Activated CD8-positive, alpha-beta memory T cell treated with anti-CD3 and anti-CD28 coated beads for 36 hours (primary cell): Measurements from ENCODE around the gene BEND5. TPM values are rescaled to one million over a fixed set of nuclear protein-coding genes. Genes with fewer than 3 reads are reported as not detected.

Experiments
- CTCF ChIA-PET: fragments of 350-600 bp; sonication (Branson Sonifier 250); formaldehyde crosslinking; loops from one replicate; lab custom pipeline; 2021; ENCODE audit warnings: antibody characterized with exemption; lab: Charles Lee
- POLR2A ChIA-PET: fragments of 350-600 bp; sonication (Branson Sonifier 250); formaldehyde crosslinking; loops from one replicate; lab custom pipeline; 2021; ENCODE audit warnings: antibody characterized with exemption; lab: Charles Lee
- total RNA-seq, 2 experiments: library from RNA; stranded (reverse); gene quantifications; one replicate each; pipeline ENCODE4 v1.2.3, GENCODE V29; 2021

Gene BEND5
- total RNA-seq, 2 experiments from 2014 or later, result 5.0 to 7.2 TPM

DNA sequence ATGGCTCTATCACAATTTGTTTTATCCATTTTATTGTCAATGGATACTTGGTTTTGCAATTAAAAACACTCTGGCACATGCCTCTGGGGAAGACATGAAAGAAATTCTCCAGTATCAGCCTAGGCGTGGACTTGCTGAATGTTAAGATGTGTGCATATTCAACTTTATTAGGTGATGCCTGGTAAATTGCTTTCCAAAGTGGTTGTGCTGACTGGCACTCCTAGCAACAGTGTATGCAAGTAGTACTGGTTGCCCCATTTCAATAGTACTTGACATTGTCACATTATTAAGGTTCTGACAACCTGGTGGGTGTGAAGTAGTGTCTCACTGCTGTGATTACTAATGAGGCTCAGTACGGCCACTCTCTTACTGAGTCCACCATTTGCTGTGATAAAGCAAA lies 48.1 kb downstream of the BEND5 start:
- ChIA-PET POLR2A (no interaction called here), CTCF (no interaction called here)

- ChIA-PET CTCF (no interaction called here), POLR2A (no interaction called here)
These were observed 50.0 kb downstream of the BEND5 start for GRCh38 chr1:48726557-48727215.

- ChIA-PET CTCF (no interaction called here), POLR2A (no interaction called here)
These were observed 50.6 kb downstream of the BEND5 start for GRCh38 chr1:48726139-48726538.

- CTCF ChIA-PET, result no interaction called here
These were observed 51.2 kb downstream of the BEND5 start for GRCh38 chr1:48725341-48726046.

DNA sequence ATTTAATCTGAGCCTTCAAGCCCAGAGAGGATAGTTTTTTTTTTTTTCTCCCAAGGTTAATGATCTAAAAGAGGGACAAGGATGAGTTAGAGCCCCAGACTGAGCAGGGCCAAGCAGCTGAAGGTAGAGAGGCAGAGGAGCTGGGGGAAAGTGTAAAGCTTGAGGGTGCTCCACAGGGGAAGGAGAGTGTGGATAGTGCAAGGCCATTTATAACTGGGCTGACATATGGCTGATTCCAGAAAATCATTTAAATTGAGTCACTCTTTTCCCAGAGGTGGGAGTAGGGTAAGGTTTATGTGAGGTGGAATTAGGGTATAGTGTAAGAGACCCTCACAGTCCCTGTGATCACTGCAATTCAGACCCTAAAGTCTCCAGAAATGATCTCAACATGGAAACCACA lies 55.8 kb downstream of the BEND5 start:
- ChIA-PET POLR2A (no interaction called here), CTCF (no interaction called here)

More at GRCh38 chr1:48725341-48726046, 51.2 kb downstream of the BEND5 start:
- POLR2A ChIA-PET, result no interaction called here

DNA sequence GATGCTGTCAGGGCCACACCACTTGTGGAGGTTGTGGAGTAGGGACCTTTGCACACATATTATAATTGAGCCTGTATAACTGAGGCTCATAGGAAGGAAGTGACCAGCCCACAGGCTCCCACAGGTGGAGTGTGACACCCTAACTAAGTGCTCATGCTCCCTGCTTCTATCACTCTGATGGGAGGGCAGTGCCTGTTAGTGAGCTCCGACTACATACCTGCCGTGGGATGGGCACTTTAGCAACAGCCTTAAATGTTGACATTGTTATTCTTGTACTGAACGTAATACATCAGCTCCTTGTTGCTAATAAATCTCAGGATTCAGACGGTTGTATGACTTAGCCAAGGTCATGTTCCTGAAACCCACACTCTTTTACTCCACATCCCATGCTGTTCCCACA lies 58.0 kb downstream of the BEND5 start:
- POLR2A ChIA-PET, result no interaction called here
- CTCF ChIA-PET, result no interaction called here

- POLR2A ChIA-PET, result no interaction called here
These were observed 58.5 kb downstream of the BEND5 start for GRCh38 chr1:48718116-48718630.

DNA sequence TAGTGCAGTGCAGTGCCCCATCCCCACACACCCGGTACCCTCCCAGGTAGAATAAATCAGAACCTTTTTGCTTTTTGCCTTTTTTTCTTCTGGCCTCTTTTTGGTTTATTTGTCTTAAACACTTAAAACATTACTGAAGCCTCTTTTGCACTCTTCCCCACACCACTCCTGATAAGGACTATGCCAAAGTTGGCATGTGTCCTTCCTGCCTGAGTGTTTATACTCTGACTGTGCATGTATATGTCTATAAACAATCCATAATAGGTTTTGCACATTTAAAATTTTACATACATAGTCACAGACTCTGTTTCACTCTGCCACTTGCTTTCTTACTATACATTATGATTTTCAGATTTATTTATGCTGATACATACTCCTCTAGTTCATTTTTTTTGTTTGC lies 59.6 kb downstream of the BEND5 start:
- POLR2A ChIA-PET, result no interaction called here
- CTCF ChIA-PET, result no interaction called here

More at GRCh38 chr1:48718116-48718630, 58.5 kb downstream of the BEND5 start:
- CTCF ChIA-PET, result no interaction called here

GRCh38 chr1:48715921-48716320 lies 60.8 kb downstream of the BEND5 start:
- POLR2A ChIA-PET, result no interaction called here

DNA sequence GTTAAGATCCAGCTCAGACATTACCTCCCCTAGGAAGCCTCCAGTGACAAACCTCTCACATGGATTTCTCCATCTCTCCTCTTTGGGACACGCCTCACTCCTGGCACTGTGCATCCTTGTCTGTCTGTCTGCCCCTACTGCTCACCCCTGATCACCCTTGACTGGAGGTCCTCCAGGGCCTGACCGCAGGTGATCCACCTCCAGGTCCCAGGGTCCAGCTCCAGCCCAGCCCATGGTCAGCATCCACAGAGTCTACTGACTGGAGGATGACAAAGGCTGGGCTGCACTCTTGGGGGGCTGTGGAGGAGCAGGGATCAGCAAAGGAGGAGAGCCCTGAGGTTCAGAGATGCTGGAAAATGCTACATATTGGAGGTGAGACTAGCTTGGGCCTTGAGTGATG lies 65.8 kb downstream of the BEND5 start:
- CTCF ChIA-PET, result no interaction called here
- POLR2A ChIA-PET, result no interaction called here

More at GRCh38 chr1:48715921-48716320, 60.8 kb downstream of the BEND5 start:
- CTCF ChIA-PET, result no interaction called here

DNA sequence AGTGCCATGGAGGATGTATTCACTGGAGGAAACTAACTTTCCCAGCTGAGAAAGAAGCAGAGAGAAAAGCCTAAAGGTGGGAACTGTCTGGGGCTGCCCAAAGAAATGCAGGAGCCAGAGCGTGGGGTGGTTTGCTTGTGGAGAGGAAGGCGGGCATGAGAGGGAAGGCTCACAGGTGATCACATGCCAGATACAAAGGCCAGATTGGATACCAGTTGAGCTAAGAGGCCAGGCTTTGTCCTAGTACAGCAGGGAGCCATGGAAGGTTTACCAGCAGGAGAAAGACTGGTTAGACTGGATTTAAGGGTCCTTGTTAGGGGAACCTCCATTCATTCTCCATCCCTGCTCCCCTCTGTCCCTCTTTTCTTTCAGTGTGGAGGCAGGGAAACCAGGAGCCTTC lies 66.4 kb downstream of the BEND5 start:
- ChIA-PET CTCF (no interaction called here), POLR2A (no interaction called here)

DNA sequence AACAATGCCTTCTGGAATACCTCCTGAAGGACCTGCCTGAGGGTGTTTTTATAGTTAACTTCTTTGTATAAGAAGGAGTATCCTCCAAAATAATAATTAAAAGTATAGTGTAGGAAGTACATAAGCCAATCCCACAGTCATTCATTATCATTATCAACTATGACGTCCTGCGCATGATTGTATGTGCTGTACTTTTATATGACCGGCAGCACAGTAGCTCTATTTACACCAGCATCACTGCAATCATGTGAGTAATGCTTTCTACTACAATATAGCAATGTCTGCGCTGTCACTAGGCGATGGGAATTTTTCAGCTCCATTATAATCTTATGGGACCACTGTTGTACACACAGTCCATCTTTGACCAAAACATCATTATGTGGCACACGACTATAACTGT lies 72.0 kb downstream of the BEND5 start:
- ChIA-PET CTCF (no interaction called here), POLR2A (no interaction called here)

DNA sequence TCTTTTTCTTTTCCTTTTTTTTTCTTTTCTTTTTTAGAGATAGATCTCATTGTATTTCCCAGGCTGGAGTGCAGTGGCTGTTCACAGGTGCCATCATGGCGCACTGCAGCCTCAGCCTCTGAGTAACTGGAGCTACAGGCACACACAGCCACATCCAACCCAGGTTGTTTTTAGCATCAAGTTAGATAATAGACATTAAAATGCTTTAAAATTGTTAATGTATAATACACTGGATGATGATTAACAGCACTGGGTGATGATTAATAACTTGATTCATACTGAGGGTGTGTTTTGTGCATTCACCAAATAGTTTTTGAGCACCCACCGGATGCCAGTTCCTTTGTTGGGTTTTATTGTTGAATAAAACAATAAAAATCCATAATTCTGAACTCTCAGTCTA lies 75.2 kb downstream of the BEND5 start:
- ChIA-PET POLR2A (no interaction called here), CTCF (no interaction called here)

DNA sequence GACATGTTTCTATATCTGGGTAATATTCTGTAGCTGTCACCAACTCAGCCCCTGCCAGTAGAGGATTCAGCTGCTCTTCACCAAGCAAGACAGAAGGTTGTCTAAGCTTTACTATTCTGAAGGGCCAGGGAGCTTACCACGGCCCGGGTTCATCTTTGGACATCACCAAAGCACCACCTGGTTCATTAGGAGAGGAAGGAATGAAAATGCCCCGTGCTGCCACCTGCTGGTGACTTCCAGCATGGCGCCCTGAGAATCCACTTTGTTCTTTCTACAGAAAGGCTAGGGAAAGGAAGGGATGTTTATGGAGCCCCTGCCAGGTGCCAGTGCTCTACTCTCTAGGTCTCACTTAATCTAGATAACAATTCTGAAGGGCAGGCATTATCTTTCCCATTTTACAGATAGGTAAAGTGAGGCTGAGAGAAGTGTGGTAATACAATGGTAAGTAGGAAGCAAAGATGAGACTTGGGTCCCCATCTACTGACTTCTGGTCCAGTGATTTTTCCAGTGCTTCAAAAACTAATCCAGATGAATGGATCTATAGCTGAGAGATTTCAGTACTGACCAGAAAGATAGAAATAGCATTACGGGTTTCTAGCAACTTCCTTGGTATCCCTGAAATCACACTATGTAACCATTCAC lies 79.5 kb downstream of the BEND5 start:
- ChIA-PET CTCF (interaction anchor here (1.0 kb wide), 1 partner anchor 15 kb away, joined by 3 read pairs; no protein-coding TSS in a partner anchor), POLR2A (no interaction called here)

DNA sequence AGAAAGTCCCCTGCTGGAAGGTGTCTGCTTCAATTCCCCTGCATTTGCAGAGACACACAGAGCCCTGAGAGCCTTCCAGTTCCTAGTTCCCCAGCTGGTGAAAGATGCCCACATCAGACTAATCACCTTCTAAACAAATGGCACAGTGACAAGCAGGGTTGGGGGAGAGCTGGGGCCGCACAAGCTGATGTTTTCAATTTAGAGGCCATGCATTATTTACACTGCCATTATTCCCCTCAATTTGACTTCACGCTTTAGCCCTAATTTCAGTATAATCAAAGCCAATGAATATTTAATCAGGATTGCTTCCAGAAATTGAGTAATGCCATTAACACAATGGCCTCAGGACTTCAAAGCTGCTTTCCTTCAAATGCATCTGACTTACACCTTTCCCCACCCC lies 81.5 kb downstream of the BEND5 start:
- ChIA-PET CTCF (no interaction called here), POLR2A (no interaction called here)

GRCh38 chr1:48693674-48694320 lies 82.9 kb downstream of the BEND5 start:
- CTCF ChIA-PET, result no interaction called here
- POLR2A ChIA-PET, result no interaction called here

DNA sequence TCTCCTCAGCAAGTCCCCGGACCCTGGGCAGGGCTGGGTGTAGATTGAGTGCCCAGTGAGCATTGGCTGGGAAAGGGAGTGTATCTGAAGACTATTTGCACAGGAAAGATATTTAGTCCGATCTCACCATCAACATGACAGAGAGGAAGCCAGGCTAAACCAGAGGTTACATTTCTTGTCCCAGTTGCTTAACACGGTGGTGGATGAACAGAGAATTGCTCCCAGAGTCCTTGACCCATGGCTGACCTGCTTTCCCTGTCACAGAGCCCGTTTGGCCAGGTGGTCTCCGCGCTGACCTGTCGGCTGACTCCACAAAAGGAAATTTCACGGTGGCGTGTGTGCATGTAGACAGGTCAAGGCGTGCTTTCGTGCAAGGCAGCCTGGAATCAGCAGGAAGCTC lies 83.5 kb downstream of the BEND5 start:
- ChIA-PET POLR2A (no interaction called here), CTCF (no interaction called here)

GRCh38 chr1:48692235-48692634 lies 84.5 kb downstream of the BEND5 start:
- POLR2A ChIA-PET, result no interaction called here

DNA sequence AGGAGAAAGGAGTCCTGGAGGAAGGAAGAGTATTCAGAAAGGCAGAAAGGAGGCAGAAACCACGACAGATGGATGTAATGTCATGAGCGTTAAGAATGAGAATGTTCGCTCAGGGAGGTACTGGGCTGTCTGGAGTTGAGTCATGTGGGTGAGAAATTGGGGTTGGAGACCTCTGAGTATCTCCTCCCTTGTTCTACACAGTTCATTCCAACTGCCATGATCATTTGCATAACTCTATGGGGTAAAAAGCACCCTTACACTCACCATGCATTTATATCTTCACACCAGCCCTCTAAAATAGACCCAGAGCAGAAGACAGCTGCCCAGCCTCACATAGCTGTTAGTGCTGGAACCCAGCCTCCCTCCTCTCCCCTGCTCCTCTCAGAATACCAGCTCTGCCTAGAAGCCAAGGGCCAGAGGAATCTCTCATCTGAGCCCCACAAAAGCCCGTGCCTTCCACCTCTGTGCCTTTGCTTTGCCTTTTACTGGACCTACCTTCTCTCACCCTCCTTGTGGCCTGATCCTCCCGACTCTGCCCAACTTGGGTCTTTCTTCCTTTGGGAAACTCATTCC lies 85.2 kb downstream of the BEND5 start:
- CTCF ChIA-PET, result no interaction called here
- POLR2A ChIA-PET, result no interaction called here

More at GRCh38 chr1:48692235-48692634, 84.5 kb downstream of the BEND5 start:
- CTCF ChIA-PET, result no interaction called here
